NCI-H146 (cell line): ENCODE measurements around the gene OMP.
"Not testable (repeated sequence)": the region's sequence is repeated elsewhere in the genome, so short reads cannot be mapped to it uniquely, and the experiment has no call there.

Experiments used
- DNase-seq: peaks from one replicate; lab custom pipeline; 2025; lab: John Stamatoyannopoulos, UW

Gene OMP, protein sequence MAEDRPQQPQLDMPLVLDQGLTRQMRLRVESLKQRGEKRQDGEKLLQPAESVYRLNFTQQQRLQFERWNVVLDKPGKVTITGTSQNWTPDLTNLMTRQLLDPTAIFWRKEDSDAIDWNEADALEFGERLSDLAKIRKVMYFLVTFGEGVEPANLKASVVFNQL

DNA sequence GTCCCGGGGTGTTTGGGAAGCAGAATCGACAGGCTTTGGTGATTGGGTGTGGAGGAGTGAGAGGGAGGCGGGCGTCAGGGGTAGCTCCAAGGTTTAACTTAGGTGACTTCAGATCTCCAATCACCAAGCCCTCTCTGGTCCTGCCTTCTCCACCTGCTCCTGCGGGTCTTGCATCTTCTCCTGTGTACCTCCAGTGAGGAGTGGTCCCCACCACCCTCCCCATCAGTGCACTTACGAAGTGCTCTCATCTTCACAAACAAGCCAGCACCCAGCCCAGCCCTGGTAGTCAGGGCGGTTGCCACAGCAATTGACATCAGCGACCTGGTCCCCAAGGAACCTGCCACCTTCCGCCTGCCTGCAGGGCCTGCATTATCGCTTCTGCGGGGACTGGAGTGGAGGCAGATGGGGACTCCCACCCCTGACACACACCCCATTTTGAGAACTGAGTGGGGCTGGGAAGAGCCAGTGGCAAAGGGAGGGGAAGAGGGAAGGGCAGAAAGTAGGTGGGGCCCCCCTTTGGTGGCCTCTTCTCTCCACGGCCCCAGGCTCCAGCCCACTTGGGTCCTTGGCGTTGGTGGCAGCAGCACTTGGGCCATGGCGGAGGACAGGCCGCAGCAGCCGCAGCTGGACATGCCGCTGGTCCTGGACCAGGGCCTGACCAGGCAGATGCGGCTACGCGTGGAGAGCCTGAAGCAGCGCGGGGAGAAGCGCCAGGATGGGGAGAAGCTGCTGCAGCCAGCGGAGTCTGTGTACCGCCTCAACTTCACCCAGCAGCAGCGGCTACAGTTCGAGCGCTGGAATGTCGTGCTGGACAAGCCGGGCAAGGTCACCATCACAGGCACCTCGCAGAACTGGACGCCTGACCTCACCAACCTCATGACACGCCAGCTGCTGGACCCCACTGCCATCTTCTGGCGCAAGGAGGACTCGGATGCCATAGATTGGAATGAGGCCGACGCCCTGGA lies at the start of gene OMP:
Gene OMP (plus strand): TSS at position 595 of the 965 bp plus-strand sequence. CDS start 0 bp downstream, at position 595.
- DNase-seq, result no peak

DNA sequence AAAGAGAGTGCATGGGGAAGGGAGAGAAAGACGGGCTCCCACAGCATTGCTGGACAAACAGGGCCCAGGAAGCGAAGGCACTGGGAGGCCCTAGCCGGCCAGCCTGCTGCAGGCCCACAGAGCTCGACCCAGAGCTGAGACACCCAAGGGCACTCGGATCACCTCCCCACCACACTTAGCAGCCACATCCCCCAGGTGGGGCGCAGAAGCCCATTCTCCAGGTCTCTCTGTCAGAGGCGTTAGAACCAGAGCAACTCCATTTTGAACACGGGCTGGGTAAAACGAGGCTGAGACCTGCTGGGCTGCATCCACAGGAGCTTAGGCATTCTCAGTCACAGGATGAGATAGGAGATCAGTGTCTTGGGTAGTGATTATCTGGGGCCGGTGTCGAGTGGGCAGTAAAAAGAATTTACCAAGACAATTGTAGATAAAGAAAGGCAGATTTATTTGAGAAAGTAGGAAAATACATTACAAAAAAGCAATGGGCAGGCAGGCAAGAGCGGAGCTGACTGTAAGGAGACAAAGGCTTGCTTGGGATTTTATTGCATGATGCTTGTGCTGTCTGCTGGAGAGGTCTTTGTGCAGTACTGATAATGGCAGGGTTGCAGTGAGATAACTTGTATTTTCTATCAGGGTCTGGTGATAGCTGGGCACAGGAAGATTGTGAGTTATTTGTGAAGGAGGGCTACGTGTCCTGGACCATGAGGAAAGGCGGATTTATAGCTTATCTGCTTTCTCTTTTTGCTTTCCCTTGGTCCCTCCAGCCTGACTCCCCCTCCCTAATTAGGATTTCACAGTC lies 49.2 kb upstream of the OMP start:
- DNase-seq, result no peak

DNA sequence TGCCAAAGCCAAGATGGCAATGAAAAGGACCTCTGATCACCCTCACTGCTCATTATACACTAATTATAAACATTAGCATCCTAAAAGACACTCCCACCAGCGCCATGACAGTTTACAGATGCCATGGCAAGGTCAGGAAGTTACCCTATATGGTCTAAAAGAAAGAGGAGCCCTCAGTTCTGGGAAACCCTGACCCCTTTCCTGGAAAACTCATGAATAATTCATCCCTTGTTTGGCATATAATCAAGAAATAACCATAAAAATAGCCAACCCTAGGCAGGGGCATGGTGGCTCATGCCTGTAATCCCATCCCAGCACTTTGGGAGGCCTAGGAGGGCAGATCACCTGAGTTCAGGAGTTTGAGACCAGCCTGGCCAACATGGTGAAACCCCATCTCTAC lies 48.6 kb upstream of the OMP start:
- DNase-seq, result no peak

DNA sequence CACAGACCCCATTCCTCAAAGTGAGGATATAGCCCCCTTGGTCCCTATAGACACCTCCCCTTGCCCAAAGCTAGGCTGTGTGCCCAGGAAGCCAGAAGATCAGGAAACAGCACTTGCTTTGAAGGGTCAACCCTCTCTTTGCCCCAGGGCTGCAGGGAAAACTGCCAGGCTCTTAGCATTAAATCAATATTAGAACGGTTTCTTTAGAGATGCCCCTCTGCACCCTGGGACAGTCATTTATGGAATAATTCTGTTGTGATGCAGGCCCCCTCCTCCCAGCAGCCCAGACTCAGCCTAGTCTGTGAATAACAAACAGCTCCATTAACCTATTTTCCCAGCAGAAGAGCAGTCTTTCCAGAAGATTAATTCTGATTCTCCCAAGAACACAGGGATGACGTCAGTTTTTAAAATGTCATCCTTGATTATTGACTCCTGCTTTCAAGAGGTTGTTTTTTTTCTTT lies 47.5 kb upstream of the OMP start:
- no peak for DNase-seq

DNA sequence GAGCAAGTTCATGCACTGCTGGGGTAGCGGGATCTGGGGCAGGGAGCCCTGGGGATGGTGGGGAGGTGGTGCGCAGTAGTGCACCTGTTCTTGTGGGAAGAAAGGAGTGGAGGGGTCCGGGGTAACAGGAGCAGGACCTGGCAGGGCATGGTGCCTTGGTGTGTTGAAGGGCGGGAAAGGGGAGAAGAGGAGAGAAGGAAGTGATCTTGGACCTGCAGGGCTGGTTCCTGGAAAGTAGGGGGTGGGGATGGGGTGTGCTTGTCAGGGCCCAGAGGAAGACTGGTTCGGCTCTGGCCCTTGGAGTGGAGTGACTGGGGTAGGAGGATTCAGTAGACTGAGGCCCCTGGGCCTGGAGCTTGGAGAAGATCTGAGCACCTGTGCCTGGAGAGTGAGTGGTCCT lies 46.7 kb upstream of the OMP start:
- no peak for DNase-seq

DNA sequence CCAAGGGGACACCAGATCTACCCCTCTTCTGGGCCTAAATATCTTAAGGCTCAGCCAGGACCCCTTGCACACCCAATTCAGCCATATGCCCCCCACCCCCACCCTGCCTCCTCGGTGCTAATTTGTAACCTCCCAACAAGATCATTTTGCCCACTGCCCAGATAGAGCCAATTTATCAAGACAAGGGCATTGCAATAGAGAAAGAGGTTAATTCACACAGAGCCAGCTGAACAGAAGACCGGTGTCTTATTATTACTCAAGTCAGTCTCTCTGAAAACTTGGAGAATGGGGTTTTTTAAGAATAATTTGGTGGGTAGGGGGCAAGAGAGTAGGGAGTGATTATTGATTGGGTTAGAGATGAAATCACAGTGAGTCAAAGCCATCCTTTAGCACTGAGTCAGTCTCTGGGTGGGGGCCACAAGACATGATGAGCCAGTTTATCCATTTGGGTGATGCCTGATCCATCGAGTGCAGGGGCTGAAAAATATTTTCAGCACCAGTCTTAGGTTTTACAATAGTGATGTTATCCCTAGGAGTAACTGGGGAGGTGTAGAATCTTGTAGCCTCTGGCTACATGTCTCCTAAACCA lies 45.7 kb upstream of the OMP start:
- DNase-seq, result no peak

DNA sequence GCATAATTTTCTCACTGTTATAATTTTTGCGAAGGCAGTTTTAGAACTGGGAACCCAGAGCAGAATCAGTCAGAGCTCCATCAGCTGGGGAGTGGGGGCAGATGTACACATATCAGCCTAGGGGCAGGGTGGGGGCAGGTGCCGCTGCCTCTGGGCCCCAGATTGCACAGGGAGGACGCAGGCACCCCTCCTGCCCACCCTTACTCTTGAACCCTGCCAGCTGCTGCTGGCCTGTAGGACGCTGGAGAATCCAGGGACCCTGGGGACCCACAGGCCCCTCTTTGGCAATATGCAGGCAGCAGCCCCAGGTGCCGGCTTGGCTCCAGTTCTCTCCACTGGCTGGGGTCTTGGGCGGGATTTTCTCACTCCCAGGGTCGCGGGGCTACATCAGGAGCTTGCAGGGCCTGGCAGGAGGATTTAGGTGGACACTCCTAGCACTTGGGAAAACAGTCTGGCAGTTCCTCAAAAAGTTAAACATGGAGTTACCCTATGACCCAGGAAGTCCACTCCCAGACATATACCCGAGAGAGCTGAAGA lies 44.6 kb upstream of the OMP start:
- DNase-seq, result no peak

DNA sequence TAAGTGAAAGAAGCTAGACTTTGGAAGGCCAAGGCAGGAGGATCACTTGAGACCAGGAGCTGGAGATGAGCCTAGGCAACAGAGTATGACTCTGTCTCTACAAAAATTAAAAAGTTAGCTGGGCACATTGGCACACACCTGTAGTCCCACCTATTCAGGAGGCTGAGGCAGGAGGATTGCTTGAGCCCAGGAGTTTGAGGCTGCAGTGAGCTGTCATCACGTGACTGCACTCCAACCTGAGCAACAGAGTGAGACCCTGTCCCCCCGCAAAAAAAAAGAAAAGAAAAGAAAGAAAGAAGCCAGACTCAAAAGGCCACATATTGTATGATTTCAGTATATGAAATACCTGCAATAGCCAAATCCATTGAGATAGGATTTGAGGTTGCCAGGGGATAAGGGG lies 43.7 kb upstream of the OMP start:
- no peak for DNase-seq

DNA sequence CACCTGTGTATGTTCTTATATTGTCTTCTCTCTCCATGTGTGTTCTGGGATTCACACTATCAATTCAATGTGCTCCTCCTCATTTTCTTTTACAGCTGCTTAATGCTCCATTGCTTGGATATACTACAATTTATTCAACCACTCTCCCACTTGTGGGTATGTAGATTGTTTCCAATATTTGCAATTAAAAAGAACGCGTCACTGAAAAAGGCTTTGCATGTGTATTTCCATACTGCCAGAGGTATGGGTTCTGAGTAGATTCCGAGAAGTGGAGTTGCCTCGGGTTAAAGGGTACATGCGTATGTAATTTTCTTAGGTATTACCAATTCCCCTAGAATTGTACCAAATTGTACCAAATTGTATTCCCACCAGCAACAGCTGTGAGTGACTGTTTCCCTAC lies 42.8 kb upstream of the OMP start:
- no peak for DNase-seq

DNA sequence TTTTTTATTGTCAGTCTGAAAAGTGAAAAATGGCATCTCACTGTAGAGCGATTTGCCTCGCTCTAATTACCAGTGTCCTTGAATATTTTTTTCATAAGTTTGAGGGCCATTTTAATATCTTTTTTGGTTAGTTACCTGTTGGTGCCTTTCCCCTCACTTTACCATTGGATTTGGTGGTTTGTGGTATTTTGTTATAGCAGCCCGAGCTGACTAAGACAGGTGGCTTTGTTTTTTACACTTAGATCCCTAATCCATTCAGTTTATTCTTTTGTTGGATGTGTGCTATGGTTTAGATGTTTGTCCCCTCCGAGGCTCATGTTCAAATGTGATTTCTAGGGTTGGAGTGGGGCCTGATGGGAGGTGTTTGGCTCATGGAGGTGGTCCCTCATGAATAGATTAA lies 42.4 kb upstream of the OMP start:
- DNase-seq, result no peak

DNA sequence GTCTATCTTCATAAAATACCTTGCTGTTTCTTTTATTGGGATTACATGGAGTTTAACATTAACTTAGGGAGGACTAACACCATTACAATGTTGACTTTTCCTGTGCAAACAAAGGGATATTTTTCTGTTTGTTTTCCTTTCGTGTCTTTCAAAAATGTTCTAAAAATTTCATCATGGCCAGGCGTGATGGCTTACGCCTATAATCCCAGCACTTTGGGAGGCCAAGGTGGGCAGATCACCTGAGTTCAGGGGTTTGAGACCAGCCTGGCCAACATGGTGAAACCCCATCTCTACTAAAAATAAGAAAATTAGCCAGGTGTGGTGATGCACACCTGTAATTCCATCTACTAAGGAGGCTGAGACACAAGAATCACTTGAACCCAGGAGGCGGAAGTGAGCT lies 41.4 kb upstream of the OMP start:
- DNase-seq, result not testable (repeated sequence)

DNA sequence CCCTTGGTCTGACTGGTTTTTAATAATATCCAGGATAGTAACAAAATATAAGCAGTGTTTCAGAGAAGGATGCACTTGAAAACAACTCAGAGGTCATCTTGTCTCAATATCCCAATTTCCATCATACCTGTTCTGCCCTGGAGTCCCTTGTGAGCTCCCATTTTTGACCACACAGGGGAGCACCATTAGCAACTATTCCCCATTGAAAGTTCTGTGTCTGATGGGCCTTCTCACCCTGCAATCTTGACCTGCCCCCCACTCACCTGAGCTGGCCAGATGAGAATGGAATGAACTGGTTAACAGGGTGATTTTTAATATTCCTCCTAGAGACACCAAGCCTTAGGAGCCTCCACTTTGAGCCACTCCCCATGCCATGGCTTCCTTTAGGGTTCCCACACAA lies 39.7 kb upstream of the OMP start:
- DNase-seq, result no peak

DNA sequence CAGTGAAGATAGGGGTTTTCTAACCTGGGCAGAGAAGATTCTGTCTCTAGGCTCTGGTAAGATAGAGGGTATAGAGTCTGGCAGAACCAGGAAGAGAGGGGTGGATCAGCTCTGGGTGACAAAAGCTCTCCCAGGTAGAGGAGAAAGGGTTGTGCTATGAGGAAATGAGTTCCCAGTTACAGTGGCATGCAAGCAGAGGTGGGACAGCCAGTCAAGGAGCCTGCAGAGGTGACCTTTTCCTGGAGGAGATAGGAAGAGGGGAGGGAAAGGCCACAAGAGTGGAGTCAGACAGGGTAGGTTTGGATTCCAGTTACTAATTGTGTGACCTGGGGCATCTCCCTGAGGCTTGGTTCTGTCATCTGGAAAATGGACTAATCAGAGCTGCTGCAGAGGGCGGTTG lies 39.2 kb upstream of the OMP start:
- no peak for DNase-seq

DNA sequence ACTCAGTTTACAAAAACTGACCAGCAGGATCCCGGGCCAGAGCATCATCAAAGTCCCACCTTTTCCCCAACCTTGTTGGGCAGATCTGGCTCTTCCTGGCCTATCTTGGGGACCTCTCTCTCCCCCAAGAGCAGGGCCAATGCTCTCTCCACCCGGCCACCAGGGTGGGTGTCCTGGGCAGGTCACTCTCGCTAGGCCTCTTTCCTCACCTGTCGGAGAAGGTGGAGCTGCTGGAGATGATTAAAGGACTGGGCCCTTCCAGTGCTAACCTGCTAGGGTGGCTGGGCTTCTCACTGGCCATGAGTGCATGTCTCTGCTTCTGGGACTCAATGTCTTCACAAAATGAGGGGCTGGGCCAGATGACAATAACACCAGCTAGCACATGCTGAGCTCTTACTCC lies 38.8 kb upstream of the OMP start:
- no peak for DNase-seq

DNA sequence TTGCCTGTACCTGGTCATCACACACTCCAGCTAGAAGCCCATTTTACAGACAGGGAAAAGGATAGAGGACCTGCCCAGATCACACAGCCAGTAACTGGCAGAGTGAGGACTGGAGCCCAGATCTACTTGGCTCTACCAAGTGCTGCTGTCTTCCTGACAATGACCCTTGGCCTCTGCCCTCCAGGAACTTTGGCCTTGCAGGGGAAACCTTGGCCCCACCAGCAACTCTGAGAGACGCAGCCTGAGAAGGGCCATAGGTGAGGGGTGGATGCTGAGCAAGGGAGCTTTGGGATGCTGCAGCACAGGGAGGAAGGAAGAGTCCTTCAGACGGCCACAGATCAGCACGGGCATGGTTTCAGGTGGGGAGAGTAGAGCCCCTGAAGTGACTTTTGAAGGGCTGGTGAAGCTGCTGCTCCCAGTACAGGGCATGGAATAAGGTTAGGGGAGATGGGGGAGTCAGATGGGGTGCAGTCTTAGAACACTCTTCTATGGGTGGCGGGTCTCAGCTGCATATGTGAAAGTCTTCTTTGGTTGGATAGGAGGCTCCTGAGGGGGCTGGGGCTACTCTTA lies 37.9 kb upstream of the OMP start:
- DNase-seq, result no peak

DNA sequence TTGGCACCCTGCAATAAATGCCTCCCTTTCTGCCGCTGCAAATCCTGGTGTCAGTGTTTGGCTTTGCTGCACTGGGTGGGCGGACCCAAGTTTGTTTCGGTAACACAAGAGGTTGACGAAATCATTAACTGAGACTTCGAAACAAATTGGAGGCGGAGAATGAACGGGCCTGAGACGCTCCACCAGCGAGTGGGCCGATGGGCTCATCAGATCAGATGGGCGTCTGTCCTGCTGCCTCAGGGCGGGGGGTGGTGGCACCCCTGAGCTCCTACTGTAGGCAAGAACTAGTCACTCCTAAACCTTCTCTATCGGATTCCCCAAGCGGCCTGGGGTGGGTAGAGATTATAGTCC lies 36.8 kb upstream of the OMP start:
- DNase-seq, result no peak

DNA sequence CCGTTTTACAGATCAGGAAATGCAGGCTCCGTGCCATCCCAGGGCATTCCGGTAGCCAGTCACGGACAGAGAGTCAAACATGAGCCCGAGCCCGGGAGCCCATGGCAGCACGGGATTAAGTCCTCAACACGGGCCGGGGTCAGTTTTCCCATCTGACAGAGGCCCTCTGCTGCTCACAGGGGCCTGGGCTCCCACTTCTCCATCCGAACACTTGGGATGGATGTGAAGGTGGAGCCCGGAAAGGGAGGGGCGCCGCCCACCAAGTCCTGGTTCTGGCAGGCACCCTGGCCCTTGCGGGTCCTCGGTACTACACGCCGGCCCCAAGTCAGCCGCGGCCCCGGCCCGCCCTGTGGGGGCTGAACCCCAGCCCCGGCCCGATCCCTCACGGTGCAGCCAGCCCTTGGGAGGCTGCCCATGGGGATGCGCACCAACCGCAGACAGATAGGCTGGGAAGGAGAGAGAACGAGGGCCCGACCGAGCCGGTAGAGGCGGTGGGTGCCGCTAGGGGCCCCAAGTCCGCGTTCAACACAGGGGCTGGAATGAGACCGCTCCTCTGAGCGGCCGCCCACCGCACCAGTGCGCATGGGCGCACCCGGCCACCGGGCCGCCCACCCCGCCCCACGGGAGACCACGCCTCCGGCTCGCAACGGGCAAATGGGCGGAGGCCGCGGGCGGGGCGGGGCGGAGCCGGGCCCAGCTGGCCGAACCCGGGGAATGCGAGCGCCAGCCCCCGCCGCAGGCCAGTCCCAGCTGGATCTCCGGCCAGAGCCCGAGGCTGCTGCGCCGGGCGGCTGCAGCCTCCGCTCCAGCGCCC lies 36.2 kb upstream of the OMP start, which contains the start of gene CAPN5:
Gene CAPN5 (plus strand): TSS at position 743 of the 814 bp plus-strand sequence. CDS start 17,916 bp downstream, outside the sequence.
- DNase-seq, result peak; percentile 88

DNA sequence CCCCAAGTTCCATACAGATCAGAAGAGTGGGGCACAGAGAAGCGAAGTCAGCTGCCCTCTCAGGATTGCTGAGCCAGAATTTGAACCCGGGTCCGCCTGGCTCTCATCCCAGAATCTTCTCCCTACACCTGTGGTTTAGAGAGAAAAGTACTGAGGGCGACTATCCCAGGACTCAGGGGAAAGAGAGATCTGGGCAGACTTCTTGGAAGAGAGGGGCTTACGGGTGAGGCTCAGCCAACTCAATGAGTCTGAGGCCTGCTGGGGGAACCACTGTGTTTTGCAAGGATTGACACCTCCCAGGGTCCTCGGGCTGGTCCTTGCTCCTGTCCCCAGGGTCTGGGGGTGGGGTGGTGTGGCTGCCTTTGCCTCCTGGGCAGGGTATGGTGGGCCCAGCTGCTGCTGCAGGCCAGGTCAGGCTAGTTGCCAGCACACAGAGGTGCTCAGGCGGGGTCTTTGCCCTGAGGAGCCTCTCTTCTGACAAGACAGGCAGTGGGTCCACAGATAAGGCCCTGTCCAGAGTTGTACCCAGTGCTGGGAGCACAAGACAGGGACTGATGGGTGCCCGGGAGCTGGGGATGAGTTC lies 34.7 kb upstream of the OMP start:
- no peak for DNase-seq

DNA sequence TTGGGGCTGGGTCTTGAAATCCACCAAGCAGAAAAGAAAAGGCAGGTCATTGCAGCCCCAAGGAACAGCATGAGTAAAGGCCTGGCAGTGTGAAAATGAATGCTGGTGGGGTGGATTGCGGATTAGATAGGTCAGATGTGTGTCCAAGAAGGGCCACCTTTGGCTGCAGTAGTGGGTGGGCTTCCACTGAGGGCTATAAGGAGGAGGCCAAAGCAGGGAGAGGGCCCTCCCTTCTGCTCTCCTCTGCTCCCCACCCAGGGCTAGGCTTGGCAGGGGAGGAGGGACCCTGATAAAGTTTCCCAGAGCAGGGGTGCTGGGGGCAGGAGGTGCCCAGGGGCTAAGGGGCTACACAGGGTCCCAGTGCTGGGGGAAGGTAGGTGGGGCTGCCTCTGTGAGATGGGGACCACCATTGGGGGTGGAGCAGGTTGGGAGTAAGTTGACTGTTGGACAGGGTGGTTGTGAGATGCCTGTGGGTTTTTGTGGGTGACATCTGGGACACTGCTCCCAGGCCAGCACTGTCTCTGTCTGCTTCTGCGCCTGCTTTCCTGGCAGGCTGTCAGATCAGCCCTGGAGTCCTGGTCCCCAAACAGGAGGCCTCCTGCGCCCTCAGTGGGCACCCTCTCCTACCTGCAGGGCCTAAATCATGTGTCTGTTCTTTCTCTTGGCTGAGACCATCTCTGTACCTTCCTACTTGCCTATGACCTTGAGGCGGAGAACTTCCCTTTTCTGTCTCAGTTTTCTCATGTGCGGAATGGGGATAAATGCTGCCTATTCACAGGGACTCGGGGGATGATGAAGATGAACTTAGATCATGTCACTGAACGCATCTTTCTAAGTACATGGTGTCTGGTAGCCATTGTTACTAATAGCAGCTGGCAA lies 33.9 kb upstream of the OMP start:
- no peak for DNase-seq
